K562 (cell line): ENCODE data around the gene CSE1L. TPM values are rescaled to one million over a fixed set of nuclear protein-coding genes. Genes with fewer than 3 reads are reported as not detected.

Experiments
- ATAC-seq: fragments of 200-7000 bp; cut with Tn5 transposase; 3 replicates; pipeline ENCODE4 v1.9.1; 2020; ENCODE audit warnings: moderate library complexity
- BruUV-seq: library from RNA; stranded (reverse); fragments of 400-500 nt; replicated peaks from 2 replicates; lab custom pipeline; 2021; lab: Mats Ljungman, UMichigan
- CTCF ChIA-PET: fragments of 300-600 bp; formaldehyde crosslinking; extraction: SDS; loops from one replicate; lab custom pipeline; 2021; ENCODE audit warnings: low intra/inter-chr PET ratio; lab: Yijun Ruan, JAX
- POLR2A ChIA-PET: fragments of 300-600, 350-650 bp; sonication (Branson Sonifier 250); formaldehyde crosslinking; extraction: SDS; loops from one replicate; lab custom pipeline; 2021; ENCODE audit warnings: antibody characterized with exemption, inconsistent platforms; lab: Yijun Ruan, JAX
- DNase-seq, 4 experiments: peaks; one replicate each; pipeline versions ENCODE4 v3.0.0 to v3.0.0-alpha.2; 2011 to 2018; ENCODE audit warnings: low spot score in 3 of 4, mixed read lengths in 3 of 4; ENCODE audit errors: extremely low read depth in 1 of 4
- FAIRE-seq: peaks from 2 replicates; lab custom pipeline; 2011; peaks lifted over from hg19 to GRCh38; lab: Jason Lieb, UNC
- H2AFZ ChIP-seq: 2 replicates; pipeline ENCODE4 v1.6.0; 2011; ENCODE audit warnings: low read depth, low read length, control low read depth, inconsistent platforms
- H3K27ac ChIP-seq: fragments of 200-600 bp; 3 replicates; pipeline ENCODE4 v1.8.0; 2011; ENCODE audit warnings: low read depth, mild to moderate bottlenecking, control low read depth, inconsistent platforms, low read length, moderate library complexity, mixed read lengths; ENCODE audit errors: extremely low read depth
- H3K27me3 ChIP-seq, 2 experiments: fragments of 300-600 bp in 1 of 2; 2 replicates in 1 of 2; 3 replicates in 1 of 2; pipeline versions ENCODE4 v1.6.0 to v1.8.0; 2011; ENCODE audit warnings: inconsistent platforms in 2 of 2, low read length in 2 of 2, mild to moderate bottlenecking in 1 of 2, mixed read lengths in 1 of 2, moderate library complexity in 1 of 2; ENCODE audit not compliant: control insufficient read depth in 2 of 2, insufficient read depth in 2 of 2
- H3K36me3 ChIP-seq: fragments of 300-600 bp; 3 replicates; pipeline ENCODE4 v1.8.0; 2011; ENCODE audit warnings: mild to moderate bottlenecking, low read length, inconsistent platforms; ENCODE audit not compliant: control insufficient read depth, insufficient read depth
- H3K4me1 ChIP-seq, 2 experiments: fragments of 200-600 bp in 1 of 2; replicated peaks in 1 of 2; 2 replicates in 1 of 2; 3 replicates in 1 of 2; pipeline versions ENCODE4 v1.5.1 to v1.8.0; 2011; ENCODE audit warnings: inconsistent platforms in 2 of 2, low read length in 2 of 2, mild to moderate bottlenecking in 1 of 2, mixed read lengths in 1 of 2, moderate library complexity in 1 of 2; ENCODE audit not compliant: control insufficient read depth in 2 of 2, insufficient read depth in 2 of 2
- H3K4me2 ChIP-seq: 2 replicates; pipeline ENCODE4 v1.6.1; 2011; ENCODE audit warnings: low read length, control low read depth, inconsistent platforms, mixed read lengths; ENCODE audit not compliant: insufficient read depth
- H3K4me3 ChIP-seq: fragments of 200-600 bp; sonication (generic), shearing (Covaris generic); 2 replicates; pipeline ENCODE4 v1.5.1; 2016; ENCODE audit warnings: control low read depth, inconsistent platforms
- H3K79me2 ChIP-seq: fragments of 200-600 bp; 3 replicates; pipeline ENCODE4 v1.8.0; 2011; ENCODE audit warnings: low read length, inconsistent platforms; ENCODE audit not compliant: control insufficient read depth, insufficient read depth
- H3K9ac ChIP-seq, 2 experiments: 2 replicates each; pipeline versions ENCODE4 v1.6.0 to v1.6.1; 2011; ENCODE audit warnings: low read depth in 2 of 2, low read length in 2 of 2, control low read depth in 1 of 2, inconsistent platforms in 1 of 2, mild to moderate bottlenecking in 1 of 2, mixed read lengths in 1 of 2; ENCODE audit not compliant: insufficient read depth in 1 of 2
- H3K9me1 ChIP-seq: one replicate; pipeline ENCODE4 v1.6.0; 2011; ENCODE audit warnings: inconsistent platforms, mild to moderate bottlenecking, low read length, moderate library complexity; ENCODE audit not compliant: control insufficient read depth, insufficient read depth
- H3K9me3 ChIP-seq: replicated peaks from 2 replicates; pipeline ENCODE4 v1.5.1; 2011; ENCODE audit warnings: low read depth, low read length, inconsistent platforms; ENCODE audit not compliant: control insufficient read depth, insufficient read depth
- H4K20me1 ChIP-seq: replicated peaks from 2 replicates; pipeline ENCODE4 v1.6.1; 2011; ENCODE audit warnings: low read length, inconsistent platforms, mixed read lengths; ENCODE audit not compliant: control insufficient read depth, insufficient read depth
- BRCA1 ChIP-seq, 2 experiments: fragments of 450-650 bp in 1 of 2; sonication (generic) in 1 of 2; formaldehyde crosslinking in 1 of 2; IDR thresholded peaks; 2 replicates each; pipeline versions ENCODE4 v1.5.0 to v1.6.1; 2017 to 2020; ENCODE audit warnings: mild to moderate bottlenecking in 1 of 2, missing genetic modification reagents in 1 of 2
- CBFA2T3 ChIP-seq: fragments of 450-650 bp; IDR thresholded peaks from 2 replicates; pipeline ENCODE4 v1.6.1; 2017
- CSDE1 ChIP-seq, 2 experiments: fragments of 450-650 bp; IDR thresholded peaks; 2 replicates each; pipeline ENCODE4 v1.6.1; 2016; ENCODE audit warnings: mild to moderate bottlenecking in 1 of 2
- FOXJ3 ChIP-seq: sonication (generic); formaldehyde crosslinking; IDR thresholded peaks from 2 replicates; pipeline ENCODE4 v1.4.0; 2020; ENCODE audit warnings: mild to moderate bottlenecking, missing genetic modification reagents
- KDM5B ChIP-seq: fragments of 200-600 bp; sonication (generic); IDR thresholded peaks from 2 replicates; pipeline ENCODE4 v1.6.1; 2012; ENCODE audit warnings: low read depth, mild to moderate bottlenecking, moderate library complexity, low read length, control low read depth, inconsistent platforms; ENCODE audit not compliant: insufficient replicate concordance
- KHSRP ChIP-seq: fragments of 450-650 bp; IDR thresholded peaks from 2 replicates; pipeline ENCODE4 v1.6.1; 2017
- NCOA6 ChIP-seq: fragments of 450-650 bp; IDR thresholded peaks from 2 replicates; pipeline ENCODE4 v1.6.1; 2017; ENCODE audit warnings: mild to moderate bottlenecking
- POLR2A ChIP-seq: fragments of 450-650 bp; conservative IDR thresholded peaks from 2 replicates; pipeline ENCODE4 v1.6.1; 2016
- RAD21 ChIP-seq, 2 experiments: fragments of 250-450 bp in 1 of 2; fragments of 450-650 bp in 1 of 2; sonication (Bioruptor Pico) in 1 of 2; formaldehyde crosslinking in 1 of 2; IDR thresholded peaks in 1 of 2; conservative IDR thresholded peaks in 1 of 2; 2 replicates each; pipeline versions ENCODE4 v1.4.0 to v1.8.0; 2020 to 2022; ENCODE audit warnings: mild to moderate bottlenecking in 2 of 2, moderate library complexity in 1 of 2
- RBM15 ChIP-seq: fragments of 200-400 bp; formaldehyde crosslinking; IDR thresholded peaks from 2 replicates; pipeline ENCODE4 v1.6.1; 2018; ENCODE audit warnings: mild to moderate bottlenecking, low read length, moderate library complexity; ENCODE audit not compliant: insufficient read depth
- SUPT5H ChIP-seq: fragments of 450-650 bp; IDR thresholded peaks from 2 replicates; pipeline ENCODE4 v1.6.1; 2016
- TCF3 ChIP-seq: sonication (generic); formaldehyde crosslinking; IDR thresholded peaks from 2 replicates; pipeline ENCODE4 v1.4.0; 2020; ENCODE audit warnings: mild to moderate bottlenecking, missing genetic modification reagents
- THRAP3 ChIP-seq: fragments of 450-650 bp; IDR thresholded peaks from 2 replicates; pipeline ENCODE4 v1.6.1; 2016; ENCODE audit warnings: mild to moderate bottlenecking, inconsistent platforms, borderline replicate concordance
- XRCC5 ChIP-seq: fragments of 200-400 bp; formaldehyde crosslinking; IDR thresholded peaks from 2 replicates; pipeline ENCODE4 v1.6.1; 2017; ENCODE audit warnings: low read depth, mild to moderate bottlenecking, low read length
- ZNF133 ChIP-seq: fragments of 250-450 bp; sonication (Bioruptor Pico); IDR thresholded peaks from 2 replicates; pipeline ENCODE4 v1.4.0; 2020; ENCODE audit warnings: mild to moderate bottlenecking
- ZNF146 ChIP-seq: IDR thresholded peaks from one replicate; pipeline ENCODE4 v1.6.1; 2018; ENCODE audit warnings: missing compliant biosample characterization; ENCODE audit not compliant: unreplicated experiment
- ZNF165 ChIP-seq: fragments of 250-450 bp; sonication (Bioruptor Pico); IDR thresholded peaks from 2 replicates; pipeline ENCODE4 v1.4.0; 2020; ENCODE audit warnings: borderline replicate concordance
- ZNF212 ChIP-seq: fragments of 450-650 bp; formaldehyde crosslinking; IDR thresholded peaks from 2 replicates; pipeline ENCODE4 v1.4.0; 2020; ENCODE audit warnings: mild to moderate bottlenecking
- ZNF316 ChIP-seq: fragments of 450-650 bp; IDR thresholded peaks from 2 replicates; pipeline ENCODE4 v1.6.1; 2016
- ZNF354B ChIP-seq: fragments of 250-450 bp; sonication (Bioruptor Pico); IDR thresholded peaks from 2 replicates; pipeline ENCODE4 v1.4.0; 2020
- ZNF586 ChIP-seq: fragments of 450-650 bp; formaldehyde crosslinking; conservative IDR thresholded peaks from 2 replicates; pipeline ENCODE4 v1.4.0; 2020; ENCODE audit warnings: mild to moderate bottlenecking, moderate library complexity
- ZSCAN29 ChIP-seq: fragments of 450-650 bp; IDR thresholded peaks from 2 replicates; pipeline ENCODE4 v1.6.1; 2017
- WGBS: fragments of 100-300 bp; shearing (Covaris generic); methylation state at CpG from one replicate; pipeline ENCODE4 v1.1.6; 2016; ENCODE audit warnings: low coverage, mixed read lengths; ENCODE audit not compliant: insufficient coverage; ENCODE audit errors: missing lambda C conversion rate; 5-methylcytosine and 5-hydroxymethylcytosine counted together
- in situ Hi-C: fragments of 300-500 bp; cut with MboI; formaldehyde crosslinking; loops from 4 replicates; pipeline ENCODE4 v1.15.0; 2018; ENCODE audit warnings: inconsistent platforms, mixed read lengths
- intact Hi-C: fragments of 100-400 bp; cut with micrococcal nuclease; formaldehyde crosslinking; loops from 2 replicates; pipeline ENCODE4 v1.14.2; 2022
- polyA plus RNA-seq, 8 experiments: library from polyadenylated mRNA; depleted of rRNA in 4 of 8; stranded (reverse) in 5 of 8; unstranded in 3 of 8; fragments of >200 nt; fragmentation: Nextera tagmentation in 2 of 8; fragmentation: Illumina TruSeq in 1 of 8; extraction: Ambion mirVana in 2 of 8; extraction: Trizol in 1 of 8; gene quantifications; 2 replicates each; pipeline versions ENCODE4 v1.2.1 to v1.2.3, GENCODE V29; 2011 to 2014; ENCODE audit warnings: inconsistent platforms in 1 of 8, missing spikeins in 1 of 8
- total RNA-seq, 7 experiments: library from RNA; depleted of rRNA in 6 of 7; stranded (reverse); fragments of >200 nt in 6 of 7; fragmentation: Illumina TruSeq in 2 of 7; extraction: Trizol in 2 of 7; gene quantifications; 2 replicates each; pipeline versions ENCODE4 v1.2.1 to v1.2.3, GENCODE V29; 2011 to 2021; ENCODE audit warnings: low replicate concordance in 1 of 7
- TF ChIP-seq, protein P1 (sequence below): sonication (generic); formaldehyde crosslinking; IDR thresholded peaks from 2 replicates; pipeline ENCODE4 v1.9.0; 2022; ENCODE audit warnings: mild to moderate bottlenecking, missing genetic modification reagents
- TF ChIP-seq, protein P2 (sequence below): sonication (generic); IDR thresholded peaks from 2 replicates; pipeline ENCODE4 v1.6.1; 2016

Gene CSE1L
- total and polyA plus RNA-seq, 9 of the 15 experiments (the other 6 are each of a cell fraction or from before 2014, with no cell fraction given), result 138 to 280 (median 209) TPM

DNA sequence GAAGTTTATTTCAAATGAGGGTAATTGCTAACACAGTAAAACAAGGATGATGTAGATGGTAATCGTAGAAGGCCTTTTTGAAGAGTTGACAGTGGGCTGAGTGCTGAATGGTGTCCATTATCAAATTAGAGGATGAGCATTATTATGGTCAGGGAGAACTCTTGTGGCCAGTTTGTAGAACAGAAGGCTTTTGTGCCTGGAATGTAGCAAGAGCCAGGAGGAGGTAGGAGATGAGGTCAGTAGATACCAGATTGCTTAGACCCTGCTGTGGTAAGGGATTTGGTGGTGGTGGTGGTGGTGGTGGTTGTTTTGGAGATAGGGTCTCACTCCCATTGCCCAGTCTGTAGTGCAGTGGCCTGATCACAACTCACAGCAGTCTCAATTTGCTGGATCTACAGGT is 6.2 kb downstream of the CSE1L start (continued):
- TF ChIP-seq RAD21 (CRISPR knock-in tag; conservative IDR thresholded peaks at IDR 0.05 in 1 of 2, IDR thresholded peaks at IDR 0.05 in 1 of 2) (peak in 1 of 2 experiments; percentile 28; a peak in 2 of 4 replicates), ZSCAN29 (no peak), SUPT5H (0 out of 2 replicates have a peak, but pooled peaks have one; percentile 26), ZNF165 (CRISPR knock-in tag) (no peak), ZNF316 (0 out of 2 replicates have a peak, but pooled peaks have one; percentile 25), KHSRP (no peak)

DNA sequence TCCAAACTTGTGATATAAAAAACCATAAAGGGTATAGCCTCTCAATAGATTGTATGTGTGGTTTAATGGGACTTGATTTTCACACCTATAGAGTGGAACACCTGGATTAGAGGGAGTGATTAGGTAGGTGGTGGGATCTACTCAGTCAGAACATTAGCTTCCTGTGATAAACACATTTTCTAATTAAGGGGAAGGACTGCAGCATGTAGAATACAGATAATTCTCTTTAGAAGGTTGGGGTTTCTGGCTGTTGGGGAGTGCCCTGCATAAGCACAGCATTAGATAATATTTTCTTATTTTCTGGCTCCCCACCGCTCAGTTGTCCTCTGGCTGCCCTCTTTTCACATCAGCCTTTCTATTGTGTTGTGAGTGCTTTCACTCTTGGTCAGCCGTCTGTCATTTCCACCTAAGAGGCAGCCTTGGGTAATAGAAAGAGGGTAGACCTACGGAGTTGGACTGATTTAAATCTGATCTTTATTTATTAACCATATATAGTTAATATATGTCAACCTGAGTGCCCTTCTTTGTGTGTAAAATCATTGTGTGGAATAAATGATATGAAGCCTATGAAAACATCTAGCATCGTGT is 8.0 kb downstream of the CSE1L start:
- intact Hi-C loops, result no loop called here
- Histone ChIP-seq H3K9ac (peak overlapping the region in 1 of 2 experiments; percentile 42; a peak in 1 of 4 replicates), H3K79me2 (peaks cover 99% of the 10 kb centered on the region), H3K27me3 (no peaks in the 10 kb centered on the region), H3K36me3 (peaks cover 83% of the 10 kb centered on the region), H3K9me1 (no peaks in the 10 kb centered on the region), H2AFZ (no peak overlapping the region), H3K4me3 (no peak overlapping the region), H3K9me3 (no peaks in the 10 kb centered on the region), H3K4me1 (peaks cover 3 to 7% of the 10 kb centered on the region in 2 experiments; a peak in 2 of 5 replicates), H4K20me1 (peaks cover 40% of the 10 kb centered on the region), H3K27ac (peak overlapping the region; percentile 27; the same call in 1 of the 3 replicates), H3K4me2 (no peak overlapping the region)
- ChIA-PET POLR2A (interaction anchor here (3.9 kb wide), 1 partner anchor 8 kb away, joined by 32 read pairs; the partner anchor contains the start of gene CSE1L), CTCF (no interaction called here)
- no peak for FAIRE-seq
- peak in 1 of 4 experiments; percentile 14 for DNase-seq
- in situ Hi-C loops, result no loop called here
- no TSS peak for BruUV-seq
- 45% methylated on average over 4 of the region's 4 CpGs for WGBS
- ATAC-seq, result peak; percentile 38
- TF ChIP-seq XRCC5 (no peak), TCF3 (CRISPR knock-in tag) (peak; percentile 58), ZNF146 (CRISPR knock-in tag) (no peak), CSDE1 (IDR thresholded peaks at IDR 0.05) (no peak), POLR2A (no peak), ZNF586 (CRISPR knock-in tag) (no peak), ZNF133 (CRISPR knock-in tag) (no peak), THRAP3 (no peak), RBM15 (no peak), ZNF212 (CRISPR knock-in tag) (no peak), CBFA2T3 (peak; percentile 62), NCOA6 (no peak), FOXJ3 (CRISPR knock-in tag) (no peak), KDM5B (no peak), ZNF354B (no peak), BRCA1 (IDR thresholded peaks at IDR 0.05) (no peak), BRCA1 (CRISPR knock-in tag; IDR thresholded peaks at IDR 0.05) (no peak)
- TF ChIP-seq, protein P1, sequence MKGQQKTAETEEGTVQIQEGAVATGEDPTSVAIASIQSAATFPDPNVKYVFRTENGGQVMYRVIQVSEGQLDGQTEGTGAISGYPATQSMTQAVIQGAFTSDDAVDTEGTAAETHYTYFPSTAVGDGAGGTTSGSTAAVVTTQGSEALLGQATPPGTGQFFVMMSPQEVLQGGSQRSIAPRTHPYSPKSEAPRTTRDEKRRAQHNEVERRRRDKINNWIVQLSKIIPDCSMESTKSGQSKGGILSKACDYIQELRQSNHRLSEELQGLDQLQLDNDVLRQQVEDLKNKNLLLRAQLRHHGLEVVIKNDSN, result no peak
- TF ChIP-seq, protein P2, sequence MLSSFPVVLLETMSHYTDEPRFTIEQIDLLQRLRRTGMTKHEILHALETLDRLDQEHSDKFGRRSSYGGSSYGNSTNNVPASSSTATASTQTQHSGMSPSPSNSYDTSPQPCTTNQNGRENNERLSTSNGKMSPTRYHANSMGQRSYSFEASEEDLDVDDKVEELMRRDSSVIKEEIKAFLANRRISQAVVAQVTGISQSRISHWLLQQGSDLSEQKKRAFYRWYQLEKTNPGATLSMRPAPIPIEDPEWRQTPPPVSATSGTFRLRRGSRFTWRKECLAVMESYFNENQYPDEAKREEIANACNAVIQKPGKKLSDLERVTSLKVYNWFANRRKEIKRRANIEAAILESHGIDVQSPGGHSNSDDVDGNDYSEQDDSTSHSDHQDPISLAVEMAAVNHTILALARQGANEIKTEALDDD, result no peak
